HG03066 (cell line): Measurements from ENCODE around the gene QSOX2.
"Not testable (repeated sequence)": the region's sequence is repeated elsewhere in the genome, so short reads cannot be mapped to it uniquely, and the experiment has no call there.

ENCODE experiments used
- ATAC-seq: cut with Tn5 transposase; IDR thresholded peaks from one replicate; pipeline ENCODE4 v1.9.1; 2021; ENCODE audit warnings: low read depth; ENCODE audit not compliant: unreplicated experiment

QSOX2 gene

GRCh38 chr9:136267261-136268111, 21.9 kb upstream of the QSOX2 start:
- peak; percentile 60 for ATAC-seq

- ATAC-seq, result not testable (repeated sequence)
Observed at GRCh38 chr9:136266641-136267040, 21.0 kb upstream of the QSOX2 start.

GRCh38 chr9:136265561-136266355, 20.1 kb upstream of the QSOX2 start:
- ATAC-seq, result no peak

GRCh38 chr9:136264441-136265405, 19.1 kb upstream of the QSOX2 start:
- no peak for ATAC-seq

- no peak for ATAC-seq
Observed at GRCh38 chr9:136264031-136264430, 18.4 kb upstream of the QSOX2 start.

GRCh38 chr9:136262671-136263178, 17.1 kb upstream of the QSOX2 start:
- no peak for ATAC-seq

- no peak for ATAC-seq
Observed at GRCh38 chr9:136261686-136262430, 16.2 kb upstream of the QSOX2 start.

- no peak for ATAC-seq
Observed at GRCh38 chr9:136260936-136261472, 15.4 kb upstream of the QSOX2 start.

GRCh38 chr9:136260521-136260920, 14.9 kb upstream of the QSOX2 start:
- ATAC-seq, result no peak

GRCh38 chr9:136259836-136260235, 14.2 kb upstream of the QSOX2 start:
- no peak for ATAC-seq

GRCh38 chr9:136259517-136259813, 13.9 kb upstream of the QSOX2 start:
- no peak for ATAC-seq

- ATAC-seq, result no peak
Observed at GRCh38 chr9:136258786-136259516, 13.3 kb upstream of the QSOX2 start.

GRCh38 chr9:136258299-136258625, 12.7 kb upstream of the QSOX2 start:
- no peak for ATAC-seq

- no peak for ATAC-seq
Observed at GRCh38 chr9:136257381-136258298, 12.0 kb upstream of the QSOX2 start.

GRCh38 chr9:136255896-136256890, 10.6 kb upstream of the QSOX2 start:
- no peak for ATAC-seq

- ATAC-seq, result no peak
Observed at GRCh38 chr9:136255166-136255538, 9.5 kb upstream of the QSOX2 start.
